ENCODE measurements around the gene MAN2B1.
A peak's percentile ranks its signal among the peaks of the same experiment; 100 is the strongest.
"Not testable (repeated sequence)": the region's sequence is repeated elsewhere in the genome, so short reads cannot be mapped to it uniquely, and the experiment has no call there.

Gene MAN2B1

DNA sequence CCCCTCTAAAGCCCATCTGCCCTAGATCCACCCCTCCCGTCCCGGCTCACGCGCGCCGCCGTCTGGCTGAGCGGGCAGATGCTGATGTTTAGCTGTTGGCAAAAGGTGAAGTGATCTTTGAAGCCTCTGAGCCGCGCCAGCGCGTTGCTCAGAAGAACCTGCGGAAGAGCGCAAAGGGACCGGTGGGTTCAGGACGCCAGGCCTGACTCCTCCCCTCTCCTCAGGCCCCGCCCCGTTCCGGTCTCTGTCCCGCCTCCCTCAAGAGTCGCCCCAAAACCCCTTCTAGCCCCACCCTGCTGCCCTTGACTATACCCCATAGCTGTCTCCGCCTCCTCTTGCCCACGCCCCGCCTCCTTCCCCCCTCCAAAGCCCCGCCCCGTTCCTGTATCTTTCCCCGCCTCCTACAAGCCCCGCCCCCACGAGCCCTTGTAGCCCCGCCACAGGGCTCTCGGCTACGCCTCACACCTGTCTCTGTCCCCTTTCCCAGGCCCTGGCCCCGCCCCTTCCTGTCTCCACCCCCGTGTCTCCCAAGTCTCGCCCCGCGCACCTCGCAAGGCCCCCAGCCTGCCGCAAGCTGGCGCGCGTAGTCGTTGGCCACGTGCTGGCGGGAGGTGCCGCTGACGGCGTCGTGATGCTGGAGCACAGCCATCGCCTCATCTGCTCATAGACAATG lies 9.5 kb downstream of the MAN2B1 start:
- FAIRE-seq: no peak

GRCh38 chr19:12655546-12655945 lies 11.0 kb downstream of the MAN2B1 start:
- no peak for FAIRE-seq

DNA sequence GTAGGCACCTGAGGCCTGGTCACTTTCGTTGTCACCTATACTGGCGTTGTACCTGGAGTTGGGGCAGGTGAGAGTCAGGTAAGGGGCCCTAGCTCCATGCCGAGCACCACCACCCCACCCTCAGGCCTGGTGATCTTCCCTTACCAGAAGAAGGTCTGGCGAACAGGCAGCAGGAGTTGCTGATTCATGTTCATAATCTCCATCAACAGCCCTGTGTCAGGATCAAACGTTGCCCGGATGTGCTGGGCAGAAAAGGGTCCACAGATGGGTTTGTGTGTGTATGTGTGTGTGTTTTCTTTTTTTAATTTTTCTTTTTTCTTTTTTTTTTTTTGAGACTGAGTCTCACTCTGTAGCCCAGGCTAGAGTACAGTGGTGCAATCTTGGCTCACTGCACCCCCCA lies 14.3 kb downstream of the MAN2B1 start:
- FAIRE-seq: no peak

- no peak for FAIRE-seq
These were observed 16.6 kb downstream of the MAN2B1 start for GRCh38 chr19:12649941-12650340.

DNA sequence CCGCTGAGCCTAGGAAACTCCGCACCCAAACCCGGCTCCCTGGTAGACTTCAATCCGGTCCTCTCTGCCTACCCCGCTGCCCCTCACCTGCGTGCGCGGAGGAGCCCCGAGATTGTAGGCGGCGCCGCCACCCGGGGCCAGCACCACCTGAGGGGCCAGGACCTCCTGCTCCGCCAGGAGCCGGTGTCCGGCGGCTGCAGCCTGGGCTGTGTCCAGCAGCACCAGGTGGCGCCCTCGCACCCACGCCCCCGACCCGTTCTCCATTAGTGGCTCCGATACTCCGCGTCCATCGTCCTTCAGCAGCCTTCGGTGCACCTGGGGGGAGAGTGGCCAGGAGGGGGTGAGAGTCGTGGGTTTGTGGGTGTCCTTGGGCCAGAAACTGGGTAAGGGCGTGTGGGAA lies 18.5 kb downstream of the MAN2B1 start:
- FAIRE-seq: no peak

DNA sequence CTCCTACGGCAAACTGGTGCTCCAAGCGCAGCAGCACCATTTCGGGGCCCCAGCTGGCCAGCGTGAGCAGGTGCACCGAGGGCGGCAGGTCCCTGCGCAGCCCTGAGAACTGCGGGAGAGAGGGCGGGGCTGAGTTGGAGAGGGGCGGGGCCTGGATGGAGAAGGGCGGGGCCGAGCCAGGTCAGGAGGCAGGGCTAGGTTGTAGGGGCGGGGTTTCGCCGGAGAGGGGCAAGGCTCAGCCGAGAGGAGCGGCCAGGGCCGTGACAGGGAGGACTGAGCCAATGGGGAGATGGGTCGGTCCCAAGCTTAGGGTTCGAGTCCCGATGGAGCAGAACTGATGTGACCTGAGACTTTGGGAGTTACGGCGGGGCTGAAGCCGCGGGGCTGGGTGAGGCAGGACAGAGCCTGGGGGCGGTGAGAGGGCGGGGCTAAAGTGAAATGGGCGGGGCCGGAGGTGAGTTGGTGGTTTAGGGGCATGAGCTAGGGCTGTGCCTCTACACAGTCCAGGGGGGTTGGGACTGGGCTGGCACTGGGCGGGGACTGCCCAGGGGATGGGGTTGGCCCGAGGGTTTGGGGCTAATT lies 19.0 kb downstream of the MAN2B1 start:
- FAIRE-seq: no peak

- FAIRE-seq: no peak
These were observed 19.5 kb downstream of the MAN2B1 start for GRCh38 chr19:12647047-12647446.

GRCh38 chr19:12646551-12646950 lies 20.0 kb downstream of the MAN2B1 start:
- FAIRE-seq: no peak

GRCh38 chr19:12643716-12644115 lies 22.8 kb downstream of the MAN2B1 start:
- not testable (repeated sequence) for FAIRE-seq

DNA sequence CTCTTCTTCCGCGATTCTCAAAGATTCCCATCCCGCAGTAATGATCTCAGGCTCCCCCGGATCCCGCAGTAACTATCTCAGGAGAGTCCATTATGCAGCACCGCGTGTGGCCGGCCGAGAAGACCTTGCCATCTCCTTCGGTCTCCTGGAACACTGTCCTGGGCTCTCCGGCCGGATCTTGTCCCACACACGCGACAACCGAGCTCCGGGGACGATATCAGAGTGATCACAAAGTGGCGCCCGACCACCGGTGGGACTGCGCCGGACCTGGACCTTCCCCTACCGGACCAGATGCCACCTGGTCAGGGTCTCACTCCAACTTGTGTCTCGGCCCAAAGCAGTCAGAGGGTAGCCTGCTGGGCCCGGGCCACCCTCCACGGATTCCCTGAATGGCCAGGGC lies 24.0 kb downstream of the MAN2B1 start:
- no peak for FAIRE-seq

- no peak for FAIRE-seq
These were observed 25.1 kb downstream of the MAN2B1 start for GRCh38 chr19:12641456-12641855.

- no peak for FAIRE-seq
These were observed 26.5 kb downstream of the MAN2B1 start for GRCh38 chr19:12639901-12640613.

- FAIRE-seq: no peak
These were observed 27.8 kb downstream of the MAN2B1 start for GRCh38 chr19:12638611-12639182.

DNA sequence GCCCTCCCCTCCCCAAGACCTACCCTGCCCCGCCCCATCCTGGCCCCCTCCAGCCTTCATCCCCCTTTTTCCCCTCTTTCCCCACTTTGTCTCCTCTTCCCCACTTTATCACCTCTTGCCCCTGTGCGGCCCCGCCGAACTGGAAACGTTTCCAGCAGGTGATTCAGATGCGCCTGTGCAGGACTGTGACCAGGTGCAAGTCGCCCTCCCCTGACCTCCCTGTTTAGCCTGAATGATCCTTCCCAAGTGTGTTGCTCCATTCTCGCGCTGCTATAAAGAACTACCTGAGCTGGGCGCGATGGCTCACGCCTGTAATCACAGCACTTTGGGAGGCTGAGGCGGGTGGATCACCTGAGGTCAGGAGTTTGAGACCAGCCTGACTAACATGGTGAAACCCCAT lies 29.9 kb downstream of the MAN2B1 start:
- FAIRE-seq: no peak

DNA sequence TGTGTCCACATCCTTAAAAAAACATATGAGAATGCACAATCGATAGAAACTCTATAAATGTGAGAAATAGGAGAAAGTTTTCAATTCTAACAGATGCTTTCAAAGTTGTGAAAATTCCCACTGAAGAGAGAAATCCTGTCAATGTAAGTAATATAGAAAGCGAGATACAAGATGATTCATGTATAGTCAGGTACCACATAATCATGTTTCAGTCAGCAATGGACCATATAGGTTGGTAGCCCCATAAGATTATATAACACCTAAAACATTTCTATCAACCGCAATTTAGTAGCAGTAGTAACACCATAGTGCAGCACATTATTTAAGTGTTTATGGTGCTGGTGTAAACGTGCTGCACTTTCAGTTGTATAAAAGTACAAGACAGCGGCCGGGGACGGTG lies 37.3 kb downstream of the MAN2B1 start:
- FAIRE-seq: no peak

- FAIRE-seq: no peak
These were observed 38.2 kb downstream of the MAN2B1 start for GRCh38 chr19:12628040-12629022.

DNA sequence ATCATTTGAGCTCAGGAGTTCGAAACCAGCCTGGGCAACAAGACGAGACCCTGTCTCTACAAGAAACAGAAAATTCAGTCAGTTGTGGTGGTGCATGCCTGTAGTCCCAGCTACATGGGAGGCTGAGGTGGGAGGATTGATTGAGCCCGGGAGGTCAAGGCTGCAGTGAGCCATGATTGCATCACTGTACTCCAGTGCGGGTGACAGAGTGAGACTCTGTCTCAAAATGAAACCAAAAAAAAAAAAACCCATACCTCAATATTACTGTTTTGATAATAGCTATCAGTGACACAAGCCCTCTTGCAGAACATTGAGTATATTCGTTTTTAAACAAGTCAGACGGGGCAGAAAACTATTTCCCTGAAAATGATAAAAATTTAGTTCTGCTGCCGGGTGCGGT lies 39.6 kb downstream of the MAN2B1 start:
- no peak for FAIRE-seq

- FAIRE-seq: no peak
These were observed 43.0 kb downstream of the MAN2B1 start for GRCh38 chr19:12623361-12624031.

DNA sequence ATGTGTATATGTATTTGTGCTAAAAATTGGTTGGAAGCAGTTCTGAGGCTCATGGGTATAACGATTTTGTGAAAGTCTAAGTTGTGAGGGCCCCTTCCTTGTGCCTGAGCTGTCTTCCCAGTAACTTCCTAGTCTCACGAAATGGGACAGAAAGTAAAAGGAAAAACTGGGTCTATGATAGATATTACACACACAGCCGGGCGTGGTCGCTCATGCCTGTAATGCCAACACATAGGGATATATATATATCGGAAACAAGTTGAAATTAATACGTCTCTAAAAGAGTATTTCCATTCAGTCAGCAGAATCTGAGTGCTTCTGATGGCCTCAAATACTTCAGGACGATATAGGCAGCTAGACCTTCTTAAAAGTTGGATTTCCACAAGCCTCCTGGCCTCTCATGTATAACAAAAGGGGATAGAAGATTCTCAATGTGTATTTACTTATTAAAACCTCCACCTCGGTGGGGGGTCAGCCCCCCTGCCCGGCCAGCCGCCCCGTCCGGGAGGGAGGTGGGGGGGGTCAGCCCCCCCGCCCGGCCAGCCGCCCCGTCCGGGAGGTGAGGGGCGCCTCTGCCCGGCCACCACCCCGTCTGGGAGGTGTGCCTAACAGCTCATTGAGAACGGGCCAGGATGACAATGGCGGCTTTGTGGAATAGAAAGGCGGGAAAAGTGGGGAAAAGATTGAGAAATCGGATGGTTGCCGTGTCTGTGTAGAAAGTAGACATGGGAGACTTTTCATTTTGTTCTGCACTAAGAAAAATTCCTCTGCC lies 45.1 kb downstream of the MAN2B1 start:
- not testable (repeated sequence) for FAIRE-seq

GRCh38 chr19:12617646-12618045 lies 48.9 kb downstream of the MAN2B1 start:
- no peak for FAIRE-seq

DNA sequence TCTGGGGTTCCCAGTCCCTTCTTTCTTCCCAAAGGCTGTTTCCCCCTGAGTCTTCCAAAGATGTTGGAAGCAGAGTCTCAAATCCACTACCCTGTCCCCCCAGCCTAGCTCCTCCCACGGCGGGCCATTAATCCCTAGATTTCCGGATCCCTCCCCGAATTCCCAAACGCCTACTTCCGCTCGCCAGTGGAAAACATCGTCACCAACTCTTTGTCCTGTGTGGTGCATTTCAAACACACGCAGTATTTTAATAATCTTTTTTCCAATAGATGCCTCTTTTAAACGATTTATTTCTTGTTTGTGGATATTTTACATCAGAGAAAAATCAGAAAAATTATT lies 55.2 kb downstream of the MAN2B1 start:
- peak; percentile 48 for FAIRE-seq

Data from A204.1 (cell line).